Adrenal gland (tissue), 12 donors: ENCODE measurements around the gene SLAMF8. TPM values are rescaled to one million over a fixed set of nuclear protein-coding genes. Genes with fewer than 3 reads are reported as not detected.

Source experiments
- DNase-seq, 7 donors: peaks; one replicate each; pipeline ENCODE4 v3.0.0-alpha.2; 2019 to 2020
- H3K27ac ChIP-seq, 5 donors: fragments of 200-600 bp; sonication (generic) in 4 of 5; 1 replicate in 3 of 5; 2 replicates in 2 of 5; pipeline versions ENCODE4 v1.5.1 to v1.8.0; 2016 to 2020; ENCODE audit warnings: mild to moderate bottlenecking in 1 of 5
- H3K27me3 ChIP-seq: fragments of 200-600 bp; 2 replicates; pipeline ENCODE4 v1.8.0; 2021
- H3K36me3 ChIP-seq, 2 donors: fragments of 200-600 bp; replicated peaks in 1 of 2; 1 replicate in 1 of 2; 2 replicates in 1 of 2; pipeline versions ENCODE4 v1.5.1 to v1.8.0; 2018 to 2022
- H3K4me1 ChIP-seq, 2 donors: fragments of 200-600 bp; replicated peaks in 1 of 2; 1 replicate in 1 of 2; 2 replicates in 1 of 2; pipeline versions ENCODE4 v1.5.1 to v1.8.0; 2018 to 2021
- H3K4me3 ChIP-seq, 4 donors: fragments of 200-600 bp; sonication (generic) in 3 of 4; one replicate each; pipeline ENCODE4 v1.5.1; 2016 to 2018
- H3K9me3 ChIP-seq, 3 donors: fragments of 200-600 bp; sonication (generic) in 1 of 3; replicated peaks in 1 of 3; 1 replicate in 2 of 3; 2 replicates in 1 of 3; pipeline versions ENCODE4 v1.5.1 to v1.8.0; 2016 to 2021
- POLR2A ChIP-seq, 2 donors: fragments of 450-650 bp; IDR thresholded peaks; one replicate each; pipeline ENCODE4 v1.6.1; 2017; ENCODE audit warnings: antibody characterized with exemption in 2 of 2, mild to moderate bottlenecking in 2 of 2, moderate library complexity in 1 of 2
- WGBS, 4 donors: extraction: QIAGEN DNeasy Blood & Tissue Kit in 2 of 4; methylation state at CpG; one replicate each; pipeline versions ENCODE4 v1.1.5 to v1.1.7; 2013 to 2017; 5-methylcytosine and 5-hydroxymethylcytosine counted together
- intact Hi-C, 2 donors: fragments of 100-400 bp; cut with DNase I; formaldehyde crosslinking; loops; one replicate each; pipeline versions ENCODE4 v1.14.1 to v1.15.0; 2022 to 2023
- polyA plus RNA-seq, 3 donors: library from polyadenylated mRNA; stranded (reverse); fragments of 200-250 nt in 2 of 3; fragments of 350-450 nt in 1 of 3; fragmentation: Illumina TruSeq in 1 of 3; extraction: RNeasy Lipid Tissue Mini Kit (QIAGEN cat#74804) in 1 of 3; gene quantifications; one replicate each; pipeline ENCODE4 v1.2.3, GENCODE V29; 2013 to 2014
- total RNA-seq, 9 donors: library from RNA; depleted of rRNA in 4 of 9; stranded (reverse); fragments of >200 nt in 4 of 9; fragments of 120-200 nt in 1 of 9; fragmentation: NEBNext Ultra II Directional in 1 of 9; extraction: Animal tissue kit (Norgen Biotek cat#: 25700) in 1 of 9; gene quantifications; one replicate each; pipeline versions ENCODE4 v1.1.0 to v1.2.4, GENCODE V29; 2013 to 2023
- TF ChIP-seq, protein P1 (sequence below), 6 experiments: fragments of 450-650 bp in 4 of 6; fragments of 200-600 bp in 2 of 6; sonication (generic) in 1 of 6; IDR thresholded peaks; 1 replicate in 5 of 6; 2 replicates in 1 of 6; pipeline versions ENCODE4 v1.5.1 to v1.8.0; 2016 to 2021; ENCODE audit warnings: antibody characterized with exemption in 6 of 6, mild to moderate bottlenecking in 2 of 6, moderate library complexity in 1 of 6
- donor health status: healthy with polysubstance abuse.
- donor health status: Bipolar disorder and iron deficiency.
- donor health status: DM: yes; HTN: yes; CAD: no.
- donor health status: DM: no; HTN: no; CAD: no.
- donor health status: DM: no; HTN: no; CAD: no.
- donor health status: DM: yes; HTN: yes; CAD: no.

Gene SLAMF8
- total and polyA plus RNA-seq, 12 donors: 0.55 to 24.2 (median 9.0) TPM

DNA sequence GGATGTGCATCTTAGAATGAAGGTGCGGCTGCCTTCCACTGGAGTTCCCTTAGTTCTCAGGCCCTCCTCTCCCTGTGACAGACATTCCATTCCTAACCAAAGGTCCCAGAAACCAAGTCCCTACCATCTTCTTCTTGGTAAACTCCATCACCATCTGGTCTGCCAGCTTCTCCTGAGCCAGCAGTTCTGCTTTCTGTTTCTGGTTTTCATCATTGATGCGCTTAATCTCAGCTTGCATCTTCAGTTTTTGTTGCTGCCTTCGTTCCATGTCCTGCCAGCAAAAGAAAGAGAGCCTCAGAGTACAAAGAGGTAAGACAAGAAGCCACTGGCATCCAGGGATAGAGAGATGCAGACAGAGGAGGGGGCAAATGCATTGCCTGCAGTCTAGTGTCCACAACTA is 53.8 kb downstream of the SLAMF8 start:
- H3K36me3 ChIP-seq: no peaks in the 10 kb centered on the region
- no peaks in the 10 kb centered on the region for H3K9me3 ChIP-seq
- H3K4me3 ChIP-seq: no peak overlapping the region
- WGBS, 4 donors: 83 to 89% (median 88%) methylated on average over 3 of the region's 3 CpGs
- peaks cover 3 to 6% of the 10 kb centered on the region in 2 donors for H3K4me1 ChIP-seq
- intact Hi-C loops: no loop called here
- TF ChIP-seq, protein P1, sequence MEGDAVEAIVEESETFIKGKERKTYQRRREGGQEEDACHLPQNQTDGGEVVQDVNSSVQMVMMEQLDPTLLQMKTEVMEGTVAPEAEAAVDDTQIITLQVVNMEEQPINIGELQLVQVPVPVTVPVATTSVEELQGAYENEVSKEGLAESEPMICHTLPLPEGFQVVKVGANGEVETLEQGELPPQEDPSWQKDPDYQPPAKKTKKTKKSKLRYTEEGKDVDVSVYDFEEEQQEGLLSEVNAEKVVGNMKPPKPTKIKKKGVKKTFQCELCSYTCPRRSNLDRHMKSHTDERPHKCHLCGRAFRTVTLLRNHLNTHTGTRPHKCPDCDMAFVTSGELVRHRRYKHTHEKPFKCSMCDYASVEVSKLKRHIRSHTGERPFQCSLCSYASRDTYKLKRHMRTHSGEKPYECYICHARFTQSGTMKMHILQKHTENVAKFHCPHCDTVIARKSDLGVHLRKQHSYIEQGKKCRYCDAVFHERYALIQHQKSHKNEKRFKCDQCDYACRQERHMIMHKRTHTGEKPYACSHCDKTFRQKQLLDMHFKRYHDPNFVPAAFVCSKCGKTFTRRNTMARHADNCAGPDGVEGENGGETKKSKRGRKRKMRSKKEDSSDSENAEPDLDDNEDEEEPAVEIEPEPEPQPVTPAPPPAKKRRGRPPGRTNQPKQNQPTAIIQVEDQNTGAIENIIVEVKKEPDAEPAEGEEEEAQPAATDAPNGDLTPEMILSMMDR (IDR thresholded peaks at IDR 0.05): no peak
- TF ChIP-seq POLR2A (IDR thresholded peaks at IDR 0.05): no peak
- DNase-seq: no peak
- H3K27me3 ChIP-seq: no peaks in the 10 kb centered on the region
- H3K27ac ChIP-seq: no peak overlapping the region

- Histone ChIP-seq H3K9me3 (no peaks in the 10 kb centered on the region), H3K27me3 (no peaks in the 10 kb centered on the region), H3K36me3 (no peaks in the 10 kb centered on the region), H3K27ac (no peak overlapping the region), H3K4me3 (no peak overlapping the region), H3K4me1 (peaks cover 3 to 6% of the 10 kb centered on the region in 2 donors)
- TF ChIP-seq, protein P1 (IDR thresholded peaks at IDR 0.05): no peak
- TF ChIP-seq POLR2A (IDR thresholded peaks at IDR 0.05): no peak
- 40 to 43% (median 42%) methylated on average over 6 of the region's 6 CpGs for WGBS, 4 donors
- DNase-seq: peak; percentile 91 to 97 (median 96)
- intact Hi-C loops: no loop called here
These were observed 55.2 kb downstream of the SLAMF8 start for GRCh38 chr1:159881622-159882526.

GRCh38 chr1:159882527-159882862 is 55.8 kb downstream of the SLAMF8 start:
- no peak overlapping the region for H3K27ac ChIP-seq
- no peaks in the 10 kb centered on the region for H3K9me3 ChIP-seq
- no peaks in the 10 kb centered on the region for H3K27me3 ChIP-seq
- DNase-seq: no peak
- H3K4me3 ChIP-seq: no peak overlapping the region
- no peaks in the 10 kb centered on the region for H3K36me3 ChIP-seq
- WGBS, 4 donors: 70 to 84% (median 80%) methylated on average over 2 of the region's 2 CpGs
- TF ChIP-seq POLR2A (IDR thresholded peaks at IDR 0.05): no peak
- TF ChIP-seq, protein P1 (IDR thresholded peaks at IDR 0.05): no peak
- peaks cover 3 to 6% of the 10 kb centered on the region in 2 donors for H3K4me1 ChIP-seq
- intact Hi-C loops: no loop called here

GRCh38 chr1:159883134-159883533 is 56.5 kb downstream of the SLAMF8 start:
- H3K27me3 ChIP-seq: no peaks in the 10 kb centered on the region
- no peaks in the 10 kb centered on the region for H3K36me3 ChIP-seq
- H3K4me3 ChIP-seq: no peak overlapping the region
- no peak for DNase-seq
- no peak for TF ChIP-seq POLR2A (IDR thresholded peaks at IDR 0.05)
- TF ChIP-seq, protein P1 (IDR thresholded peaks at IDR 0.05): no peak
- intact Hi-C loops: no loop called here
- peaks cover 3 to 6% of the 10 kb centered on the region in 2 donors for H3K4me1 ChIP-seq
- no peaks in the 10 kb centered on the region for H3K9me3 ChIP-seq
- 69 to 92% (median 72%) methylated on average over 3 to 4 of the region's 4 CpGs for WGBS, 4 donors
- H3K27ac ChIP-seq: no peak overlapping the region
